OCI-LY3 (cell line): Measurements from ENCODE around the gene ZMIZ1.

Experiments used
- H2AFZ ChIP-seq: fragments of 200-600, 300-600 bp; shearing (Covaris generic); 2 replicates; pipeline ENCODE4 v1.6.0; 2014; ENCODE audit warnings: antibody characterized with exemption, low read depth, low read length
- H3K27ac ChIP-seq: fragments of 200-600, 300-600 bp; sonication (generic); 2 replicates; pipeline ENCODE4 v1.5.1; 2014; ENCODE audit warnings: mild to moderate bottlenecking, low read length, moderate library complexity, mixed read lengths
- H3K27me3 ChIP-seq: fragments of 200-600, 300-600 bp; sonication (generic); 2 replicates; pipeline ENCODE4 v1.6.1; 2014; ENCODE audit warnings: low read depth, low read length, mixed read lengths
- H3K36me3 ChIP-seq: fragments of 200-600, 300-600 bp; sonication (generic); replicated peaks from 2 replicates; pipeline ENCODE3; 2014; ENCODE audit warnings: low read depth, low read length, mixed read lengths
- H3K4me1 ChIP-seq: fragments of 300-600, 200-600 bp; sonication (generic); 2 replicates; pipeline ENCODE4 v1.6.1; 2014; ENCODE audit warnings: low read length, mixed read lengths
- H3K4me2 ChIP-seq: fragments of 200-600, 300-600 bp; sonication (generic); 2 replicates; pipeline ENCODE4 v1.6.1; 2014; ENCODE audit warnings: low read length, mixed read lengths
- H3K4me3 ChIP-seq: fragments of 300-600, 200-600 bp; sonication (generic); 2 replicates; pipeline ENCODE4 v1.5.1; 2014; ENCODE audit warnings: antibody characterized with exemption, mild to moderate bottlenecking, low read length, moderate library complexity
- H3K79me2 ChIP-seq: fragments of 300-600, 200-600 bp; shearing (Covaris generic); 2 replicates; pipeline ENCODE4 v1.6.1; 2014; ENCODE audit warnings: mild to moderate bottlenecking, low read length, mixed read lengths
- H3K9ac ChIP-seq: fragments of 300-600, 200-600 bp; shearing (Covaris generic); 2 replicates; pipeline ENCODE4 v1.6.0; 2014; ENCODE audit warnings: mild to moderate bottlenecking, low read length, moderate library complexity
- H3K9me3 ChIP-seq: fragments of 200-600, 300-600 bp; shearing (Covaris generic); 2 replicates; pipeline ENCODE4 v1.6.1; 2014; ENCODE audit warnings: low read length, mixed read lengths; ENCODE audit not compliant: insufficient read depth
- H4K20me1 ChIP-seq: fragments of 200-600, 300-600 bp; sonication (generic); 2 replicates; pipeline ENCODE4 v1.6.1; 2016; ENCODE audit warnings: low read length, mixed read lengths; ENCODE audit not compliant: insufficient read depth
- EZH2phosphoT487 ChIP-seq: fragments of 200-600 bp; shearing (Covaris generic); IDR thresholded peaks from 2 replicates; pipeline ENCODE4 v1.6.1; 2018; ENCODE audit warnings: antibody characterized with exemption, mixed run types, low read depth
- TF ChIP-seq, protein P1 (sequence below): fragments of 200-600, 300-600 bp; sonication (generic); IDR thresholded peaks from 2 replicates; pipeline ENCODE4 v1.5.1; 2014; ENCODE audit warnings: antibody characterized with exemption, low read length, low read depth

The ZMIZ1 gene

DNA sequence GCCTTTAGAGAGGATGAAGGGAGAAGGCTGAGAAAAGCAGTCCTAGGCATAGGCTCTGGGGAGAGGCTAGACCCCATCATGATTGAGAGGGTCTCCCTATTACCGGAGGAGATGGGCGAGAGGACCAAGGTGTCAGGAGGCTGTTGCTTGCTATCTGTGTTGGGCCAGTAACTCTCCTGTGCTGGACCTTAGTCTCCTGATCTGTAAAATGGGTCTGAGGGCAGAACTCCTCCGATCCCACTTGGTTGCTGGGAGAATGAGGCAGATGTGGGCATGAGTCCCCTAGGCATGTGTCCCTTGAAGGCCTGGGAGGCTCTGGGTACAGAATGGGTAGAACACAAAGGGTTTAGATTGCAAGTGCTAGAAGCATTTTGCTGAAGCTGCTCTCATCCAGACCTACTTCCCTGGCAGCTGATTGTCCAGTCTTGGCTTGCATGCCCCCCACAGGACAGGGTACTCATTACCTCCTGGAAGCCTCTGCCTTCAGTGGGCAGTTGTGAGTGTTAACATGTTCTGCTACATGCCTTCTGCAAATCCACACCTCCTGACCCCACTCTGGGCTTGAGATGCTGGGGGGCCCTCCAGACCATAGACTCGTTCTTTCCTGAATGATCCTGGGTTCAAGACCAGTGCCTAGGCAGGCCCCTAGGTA lies 4.4 kb downstream of the ZMIZ1 start:
- no peak overlapping the region for H3K27ac ChIP-seq
- H3K4me2 ChIP-seq = no peak overlapping the region
- H3K4me1 ChIP-seq = peaks cover 2% of the 10 kb centered on the region
- H3K36me3 ChIP-seq = no peaks in the 10 kb centered on the region
- H3K27me3 ChIP-seq = no peaks in the 10 kb centered on the region
- H3K9ac ChIP-seq = no peak overlapping the region
- no peaks in the 10 kb centered on the region for H3K9me3 ChIP-seq
- no peak for TF ChIP-seq EZH2phosphoT487
- TF ChIP-seq, protein P1, sequence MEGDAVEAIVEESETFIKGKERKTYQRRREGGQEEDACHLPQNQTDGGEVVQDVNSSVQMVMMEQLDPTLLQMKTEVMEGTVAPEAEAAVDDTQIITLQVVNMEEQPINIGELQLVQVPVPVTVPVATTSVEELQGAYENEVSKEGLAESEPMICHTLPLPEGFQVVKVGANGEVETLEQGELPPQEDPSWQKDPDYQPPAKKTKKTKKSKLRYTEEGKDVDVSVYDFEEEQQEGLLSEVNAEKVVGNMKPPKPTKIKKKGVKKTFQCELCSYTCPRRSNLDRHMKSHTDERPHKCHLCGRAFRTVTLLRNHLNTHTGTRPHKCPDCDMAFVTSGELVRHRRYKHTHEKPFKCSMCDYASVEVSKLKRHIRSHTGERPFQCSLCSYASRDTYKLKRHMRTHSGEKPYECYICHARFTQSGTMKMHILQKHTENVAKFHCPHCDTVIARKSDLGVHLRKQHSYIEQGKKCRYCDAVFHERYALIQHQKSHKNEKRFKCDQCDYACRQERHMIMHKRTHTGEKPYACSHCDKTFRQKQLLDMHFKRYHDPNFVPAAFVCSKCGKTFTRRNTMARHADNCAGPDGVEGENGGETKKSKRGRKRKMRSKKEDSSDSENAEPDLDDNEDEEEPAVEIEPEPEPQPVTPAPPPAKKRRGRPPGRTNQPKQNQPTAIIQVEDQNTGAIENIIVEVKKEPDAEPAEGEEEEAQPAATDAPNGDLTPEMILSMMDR = no peak
- H3K4me3 ChIP-seq = no peak overlapping the region
- no peak overlapping the region for H2AFZ ChIP-seq
- peaks cover 32% of the 10 kb centered on the region for H4K20me1 ChIP-seq
- no peaks in the 10 kb centered on the region for H3K79me2 ChIP-seq

DNA sequence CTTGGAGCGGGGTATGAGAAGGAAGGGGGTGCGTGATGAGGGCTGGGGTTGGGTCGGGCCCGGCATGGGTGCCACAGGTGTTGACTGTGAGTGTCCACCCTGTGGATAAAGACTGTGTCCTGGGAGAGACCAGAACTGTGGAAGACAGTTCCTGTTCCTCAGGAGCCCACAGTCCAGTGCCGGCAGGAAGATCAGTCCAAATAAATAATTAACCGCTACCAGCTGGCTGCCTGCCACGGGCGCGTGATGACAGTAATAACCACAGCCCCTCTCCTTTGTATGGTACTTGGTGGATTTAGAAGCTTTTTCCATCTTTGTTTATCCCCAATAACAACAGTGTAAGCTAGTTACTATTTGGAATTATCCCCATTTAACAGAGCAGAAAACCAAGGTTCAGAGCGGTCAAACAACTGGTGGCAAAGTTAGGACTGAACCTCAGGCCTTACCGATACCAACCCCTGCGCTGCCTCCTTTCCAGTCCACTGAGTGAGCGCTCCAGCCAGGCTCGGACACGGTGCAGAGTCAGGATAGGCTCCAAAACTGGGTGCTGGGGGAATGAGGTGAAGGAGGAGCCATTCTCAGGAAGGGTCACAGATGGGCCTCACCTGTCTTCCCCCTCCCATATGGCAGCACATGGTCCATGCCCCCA lies 5.1 kb downstream of the ZMIZ1 start:
- H3K4me3 ChIP-seq = no peak overlapping the region
- no peak overlapping the region for H3K27ac ChIP-seq

DNA sequence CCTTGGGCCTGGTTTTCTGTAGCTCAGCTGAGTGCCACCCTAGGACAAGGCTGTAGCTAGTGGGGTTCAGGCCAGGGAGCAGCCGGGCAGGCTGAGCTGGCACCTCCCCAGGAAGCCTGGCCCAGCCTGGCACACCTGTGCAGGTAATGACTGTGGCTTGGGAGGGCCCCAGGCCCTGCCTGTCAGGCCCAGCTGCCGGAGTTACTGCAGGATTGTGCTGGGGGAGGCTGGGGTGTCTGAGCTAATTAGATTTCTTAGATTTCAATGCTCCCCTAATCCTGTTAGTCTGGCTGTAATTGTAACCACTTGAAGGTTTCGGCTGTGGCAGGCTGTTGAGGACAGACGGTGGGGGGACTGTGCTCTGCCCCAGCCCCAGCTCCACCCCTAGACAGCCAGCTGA lies 6.0 kb downstream of the ZMIZ1 start:
- TF ChIP-seq, protein P1 = no peak
- TF ChIP-seq EZH2phosphoT487 = no peak
- H3K27ac ChIP-seq = no peak overlapping the region
- H3K4me2 ChIP-seq = no peak overlapping the region
- no peaks in the 10 kb centered on the region for H3K36me3 ChIP-seq
- H4K20me1 ChIP-seq = peaks cover 32% of the 10 kb centered on the region
- H2AFZ ChIP-seq = no peak overlapping the region
- H3K4me1 ChIP-seq = no peaks in the 10 kb centered on the region
- H3K79me2 ChIP-seq = no peaks in the 10 kb centered on the region
- H3K9ac ChIP-seq = no peak overlapping the region
- no peak overlapping the region for H3K4me3 ChIP-seq
- H3K9me3 ChIP-seq = no peaks in the 10 kb centered on the region
- no peaks in the 10 kb centered on the region for H3K27me3 ChIP-seq

More for the DNA sequence above, 5.1 kb downstream of the ZMIZ1 start:
- H3K9ac ChIP-seq = no peak overlapping the region
- H2AFZ ChIP-seq = no peak overlapping the region
- H3K27me3 ChIP-seq = no peaks in the 10 kb centered on the region
- no peaks in the 10 kb centered on the region for H3K79me2 ChIP-seq
- no peaks in the 10 kb centered on the region for H3K9me3 ChIP-seq
- H4K20me1 ChIP-seq = peaks cover 32% of the 10 kb centered on the region
- H3K4me2 ChIP-seq = no peak overlapping the region
- TF ChIP-seq EZH2phosphoT487 = no peak
- TF ChIP-seq, protein P1 = no peak
- no peaks in the 10 kb centered on the region for H3K4me1 ChIP-seq
- no peaks in the 10 kb centered on the region for H3K36me3 ChIP-seq

DNA sequence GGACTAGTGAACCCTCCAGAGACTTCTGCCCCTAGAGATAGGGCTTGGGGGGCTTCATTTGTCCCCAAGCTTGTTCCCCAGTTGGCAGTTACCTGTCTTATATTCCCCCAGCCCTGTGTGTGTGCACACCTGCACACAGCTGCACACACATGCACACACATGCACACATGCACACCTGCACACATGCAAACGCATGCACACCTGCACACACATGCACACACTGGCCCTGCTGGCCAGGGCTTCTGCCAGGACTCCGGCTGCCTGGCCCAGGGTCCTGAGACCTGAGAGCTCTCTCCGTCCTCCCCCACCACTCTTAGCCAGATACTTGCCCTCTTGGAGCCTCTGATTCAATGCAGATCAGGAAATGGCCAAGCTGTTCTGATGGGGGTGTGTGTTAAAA lies 6.7 kb downstream of the ZMIZ1 start:
- Histone ChIP-seq H3K9ac (no peak overlapping the region), H3K4me2 (no peak overlapping the region), H3K9me3 (no peaks in the 10 kb centered on the region), H3K4me3 (no peak overlapping the region), H4K20me1 (peaks cover 32% of the 10 kb centered on the region), H3K4me1 (no peaks in the 10 kb centered on the region), H3K79me2 (no peaks in the 10 kb centered on the region), H2AFZ (no peak overlapping the region), H3K27me3 (no peaks in the 10 kb centered on the region), H3K36me3 (no peaks in the 10 kb centered on the region), H3K27ac (no peak overlapping the region)
- TF ChIP-seq, protein P1 = no peak
- no peak for TF ChIP-seq EZH2phosphoT487
